ENCODE results near the gene VPS9D1.

- TF ChIP-seq, protein P1, sequence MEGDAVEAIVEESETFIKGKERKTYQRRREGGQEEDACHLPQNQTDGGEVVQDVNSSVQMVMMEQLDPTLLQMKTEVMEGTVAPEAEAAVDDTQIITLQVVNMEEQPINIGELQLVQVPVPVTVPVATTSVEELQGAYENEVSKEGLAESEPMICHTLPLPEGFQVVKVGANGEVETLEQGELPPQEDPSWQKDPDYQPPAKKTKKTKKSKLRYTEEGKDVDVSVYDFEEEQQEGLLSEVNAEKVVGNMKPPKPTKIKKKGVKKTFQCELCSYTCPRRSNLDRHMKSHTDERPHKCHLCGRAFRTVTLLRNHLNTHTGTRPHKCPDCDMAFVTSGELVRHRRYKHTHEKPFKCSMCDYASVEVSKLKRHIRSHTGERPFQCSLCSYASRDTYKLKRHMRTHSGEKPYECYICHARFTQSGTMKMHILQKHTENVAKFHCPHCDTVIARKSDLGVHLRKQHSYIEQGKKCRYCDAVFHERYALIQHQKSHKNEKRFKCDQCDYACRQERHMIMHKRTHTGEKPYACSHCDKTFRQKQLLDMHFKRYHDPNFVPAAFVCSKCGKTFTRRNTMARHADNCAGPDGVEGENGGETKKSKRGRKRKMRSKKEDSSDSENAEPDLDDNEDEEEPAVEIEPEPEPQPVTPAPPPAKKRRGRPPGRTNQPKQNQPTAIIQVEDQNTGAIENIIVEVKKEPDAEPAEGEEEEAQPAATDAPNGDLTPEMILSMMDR (IDR thresholded peaks at IDR 0.05): no peak
- no peak for TF ChIP-seq POLR2A (IDR thresholded peaks at IDR 0.05)
These were observed 39.1 kb upstream of the VPS9D1 start for GRCh38 chr16:89759746-89760340.
